Loucy (cell line): Measurements from ENCODE around the gene PFKFB2.

Experiments used
- H2AFZ ChIP-seq: fragments of 200-600 bp; sonication (generic); 2 replicates; pipeline ENCODE4 v1.6.0; 2016; ENCODE audit warnings: antibody characterized with exemption, mild to moderate bottlenecking, low read length, moderate library complexity
- H3F3A ChIP-seq: fragments of 200-600 bp; 2 replicates; pipeline ENCODE4 v1.6.0; 2016; ENCODE audit warnings: antibody characterized with exemption, low read depth, mild to moderate bottlenecking
- H3K27me3 ChIP-seq: fragments of 200-600 bp; sonication (generic); 2 replicates; pipeline ENCODE4 v1.6.1; 2014; ENCODE audit warnings: low read length, mild to moderate bottlenecking; ENCODE audit not compliant: insufficient read depth, poor library complexity, severe bottlenecking
- H3K36me3 ChIP-seq: fragments of 200-600 bp; sonication (generic); 2 replicates; pipeline ENCODE4 v1.6.1; 2016; ENCODE audit warnings: low read length; ENCODE audit not compliant: insufficient read depth
- H3K4me1 ChIP-seq: fragments of 200-600 bp; sonication (generic); 2 replicates; pipeline ENCODE4 v1.5.1; 2014; ENCODE audit warnings: low read length, mild to moderate bottlenecking; ENCODE audit not compliant: insufficient read depth, poor library complexity, severe bottlenecking
- H3K4me2 ChIP-seq: fragments of 200-600 bp; sonication (generic); 2 replicates; pipeline ENCODE4 v1.6.0; 2014; ENCODE audit warnings: antibody characterized with exemption, low read length, low read depth, mild to moderate bottlenecking; ENCODE audit not compliant: poor library complexity, severe bottlenecking
- H3K4me3 ChIP-seq: fragments of 200-600 bp; sonication (generic); 2 replicates; pipeline ENCODE4 v1.5.1; 2014; ENCODE audit warnings: low read length, mild to moderate bottlenecking, mixed read lengths; ENCODE audit not compliant: poor library complexity, severe bottlenecking
- H3K79me2 ChIP-seq: fragments of 200-600 bp; sonication (generic); 2 replicates; pipeline ENCODE4 v1.6.1; 2014; ENCODE audit warnings: low read length; ENCODE audit not compliant: insufficient read depth
- H3K9ac ChIP-seq: fragments of 200-600 bp; sonication (generic); 2 replicates; pipeline ENCODE4 v1.6.0; 2014; ENCODE audit warnings: mild to moderate bottlenecking, low read depth, low read length, moderate library complexity; ENCODE audit not compliant: poor library complexity, severe bottlenecking
- H3K9me2 ChIP-seq: fragments of 200-600 bp; sonication (generic); replicated peaks from 2 replicates; pipeline ENCODE4 v1.6.1; 2016; ENCODE audit warnings: low read depth, low read length, mixed read lengths
- H3K9me3 ChIP-seq: fragments of 200-600 bp; sonication (generic); 2 replicates; pipeline ENCODE4 v1.6.1; 2014; ENCODE audit warnings: mild to moderate bottlenecking, antibody characterized with exemption, low read length, low read depth; ENCODE audit not compliant: insufficient read depth
- H4K20me1 ChIP-seq: fragments of 200-600 bp; sonication (generic); 2 replicates; pipeline ENCODE4 v1.6.0; 2014; ENCODE audit warnings: antibody characterized with exemption, low read length, mild to moderate bottlenecking; ENCODE audit not compliant: insufficient read depth, poor library complexity, severe bottlenecking
- EZH2phosphoT487 ChIP-seq: fragments of 200-600 bp; IDR thresholded peaks from 2 replicates; pipeline ENCODE4 v1.6.1; 2018; ENCODE audit warnings: antibody characterized with exemption, mild to moderate bottlenecking, moderate library complexity, borderline replicate concordance
- TF ChIP-seq, protein P1 (sequence below): fragments of 200-600 bp; sonication (generic); conservative IDR thresholded peaks from 2 replicates; pipeline ENCODE4 v1.5.1; 2014; ENCODE audit warnings: mild to moderate bottlenecking, antibody characterized with exemption, low read length

Gene PFKFB2

GRCh38 chr1:207034998-207035397, 18.1 kb upstream of the PFKFB2 start:
- H3K9ac ChIP-seq = no peak overlapping the region
- no peaks in the 10 kb centered on the region for H3K36me3 ChIP-seq
- no peak overlapping the region for H3K4me2 ChIP-seq
- no peaks in the 10 kb centered on the region for H3F3A ChIP-seq
- H4K20me1 ChIP-seq = no peaks in the 10 kb centered on the region
- no peak overlapping the region for H3K4me3 ChIP-seq
- no peaks in the 10 kb centered on the region for H3K79me2 ChIP-seq
- H3K27me3 ChIP-seq = peaks cover 25% of the 10 kb centered on the region
- no peaks in the 10 kb centered on the region for H3K9me2 ChIP-seq
- H2AFZ ChIP-seq = no peak overlapping the region
- H3K4me1 ChIP-seq = no peaks in the 10 kb centered on the region
- no peak for TF ChIP-seq EZH2phosphoT487
- TF ChIP-seq, protein P1, sequence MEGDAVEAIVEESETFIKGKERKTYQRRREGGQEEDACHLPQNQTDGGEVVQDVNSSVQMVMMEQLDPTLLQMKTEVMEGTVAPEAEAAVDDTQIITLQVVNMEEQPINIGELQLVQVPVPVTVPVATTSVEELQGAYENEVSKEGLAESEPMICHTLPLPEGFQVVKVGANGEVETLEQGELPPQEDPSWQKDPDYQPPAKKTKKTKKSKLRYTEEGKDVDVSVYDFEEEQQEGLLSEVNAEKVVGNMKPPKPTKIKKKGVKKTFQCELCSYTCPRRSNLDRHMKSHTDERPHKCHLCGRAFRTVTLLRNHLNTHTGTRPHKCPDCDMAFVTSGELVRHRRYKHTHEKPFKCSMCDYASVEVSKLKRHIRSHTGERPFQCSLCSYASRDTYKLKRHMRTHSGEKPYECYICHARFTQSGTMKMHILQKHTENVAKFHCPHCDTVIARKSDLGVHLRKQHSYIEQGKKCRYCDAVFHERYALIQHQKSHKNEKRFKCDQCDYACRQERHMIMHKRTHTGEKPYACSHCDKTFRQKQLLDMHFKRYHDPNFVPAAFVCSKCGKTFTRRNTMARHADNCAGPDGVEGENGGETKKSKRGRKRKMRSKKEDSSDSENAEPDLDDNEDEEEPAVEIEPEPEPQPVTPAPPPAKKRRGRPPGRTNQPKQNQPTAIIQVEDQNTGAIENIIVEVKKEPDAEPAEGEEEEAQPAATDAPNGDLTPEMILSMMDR = no peak
- H3K9me3 ChIP-seq = no peaks in the 10 kb centered on the region

DNA sequence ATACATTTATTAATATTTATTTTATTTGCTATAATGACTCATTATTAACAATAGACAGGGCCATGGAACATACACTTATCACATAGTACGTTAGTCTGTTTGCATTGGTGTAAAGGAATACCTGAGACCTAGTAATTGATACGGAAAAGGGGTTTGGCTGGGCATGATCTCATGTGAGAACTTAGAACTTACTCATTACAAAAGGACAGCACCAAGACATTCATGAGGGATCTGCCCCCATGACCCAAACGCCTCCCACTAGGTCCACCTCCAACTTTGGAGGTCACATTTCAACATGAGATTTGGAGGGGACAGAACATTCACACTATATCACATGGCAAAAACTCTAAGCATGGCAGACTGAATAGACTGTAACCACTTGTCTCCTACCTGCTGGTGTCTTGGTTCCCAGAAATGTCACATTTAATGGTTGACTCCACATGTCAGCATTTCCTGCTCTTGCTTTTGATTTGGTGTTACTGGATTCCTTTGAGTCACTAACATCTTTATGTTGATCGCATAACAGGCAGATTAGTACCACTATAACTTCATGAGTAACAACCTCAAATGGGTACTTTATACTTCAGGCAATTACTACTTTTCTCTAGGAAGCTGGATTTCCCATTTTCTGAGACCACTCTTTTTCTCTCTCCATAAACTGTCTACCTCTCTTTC, 17.1 kb upstream of the PFKFB2 start:
- H3K36me3 ChIP-seq = no peaks in the 10 kb centered on the region
- H3K27me3 ChIP-seq = peaks cover 15% of the 10 kb centered on the region
- no peaks in the 10 kb centered on the region for H3K9me2 ChIP-seq
- no peak overlapping the region for H3K4me3 ChIP-seq
- H3K4me2 ChIP-seq = no peak overlapping the region
- no peaks in the 10 kb centered on the region for H3K9me3 ChIP-seq
- H2AFZ ChIP-seq = no peak overlapping the region
- no peaks in the 10 kb centered on the region for H3K79me2 ChIP-seq
- TF ChIP-seq EZH2phosphoT487 = no peak
- TF ChIP-seq, protein P1 = no peak
- no peak overlapping the region for H3K9ac ChIP-seq
- no peaks in the 10 kb centered on the region for H4K20me1 ChIP-seq
- no peaks in the 10 kb centered on the region for H3K4me1 ChIP-seq
- H3F3A ChIP-seq = no peaks in the 10 kb centered on the region

DNA sequence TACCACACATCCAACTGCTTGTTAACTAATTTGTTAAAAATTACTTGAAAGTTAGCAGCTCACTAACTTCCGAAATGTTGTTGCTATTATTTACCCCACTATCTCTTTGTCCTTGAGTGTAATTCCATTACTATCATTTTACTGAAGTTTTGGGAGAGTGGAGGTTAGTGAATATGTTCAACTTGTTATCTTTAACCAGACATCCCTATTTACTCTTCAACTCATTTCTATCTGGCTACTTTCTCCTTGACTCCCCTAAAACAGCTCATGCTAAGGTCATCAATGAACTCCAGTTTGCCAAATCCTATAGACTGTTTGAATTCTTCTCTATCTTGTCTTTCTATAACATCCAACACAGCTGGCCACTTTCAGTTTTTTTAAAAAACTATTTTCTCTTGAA, 16.2 kb upstream of the PFKFB2 start:
- H3K36me3 ChIP-seq = no peaks in the 10 kb centered on the region
- peaks cover 15% of the 10 kb centered on the region for H3K27me3 ChIP-seq
- no peak overlapping the region for H2AFZ ChIP-seq
- no peak overlapping the region for H3K4me3 ChIP-seq
- no peak for TF ChIP-seq EZH2phosphoT487
- TF ChIP-seq, protein P1 = no peak
- H3F3A ChIP-seq = no peaks in the 10 kb centered on the region
- no peaks in the 10 kb centered on the region for H3K79me2 ChIP-seq
- H3K9me2 ChIP-seq = no peaks in the 10 kb centered on the region
- H4K20me1 ChIP-seq = no peaks in the 10 kb centered on the region
- no peak overlapping the region for H3K9ac ChIP-seq
- no peak overlapping the region for H3K4me2 ChIP-seq
- H3K9me3 ChIP-seq = no peaks in the 10 kb centered on the region
- no peaks in the 10 kb centered on the region for H3K4me1 ChIP-seq
